ENCODE results near the gene CRYBG3. TPM values are rescaled to one million over a fixed set of nuclear protein-coding genes. Genes with fewer than 3 reads are reported as not detected.

Gene CRYBG3
- 10.5 and 13.1 TPM in 2 replicates for total RNA-seq

GRCh38 chr3:97821774-97822358 lies at the start of gene CRYBG3:
TSS of gene CRYBG3 (plus strand) at chr3:97822011. CDS start at chr3:97822207, 196 bp downstream.
- Histone ChIP-seq H3K36me3 (ENCODE audit: control insufficient read depth, insufficient read depth, low read length) (no peaks in the 10 kb centered on the region), H3K27me3 (ENCODE audit: control insufficient read depth, insufficient read depth, low read length) (no peaks in the 10 kb centered on the region), H3K4me3 (ENCODE audit: low read depth, low read length) (peak within 1 kb of the TSS; percentile 65)
- DNase-seq (ENCODE audit: low read depth) = peak; percentile 38
- peak; percentile 49 for TF ChIP-seq CTCF (IDR thresholded peaks at IDR 0.05; ENCODE audit: insufficient read depth, low read length, poor library complexity, severe bottlenecking)

GRCh38 chr3:97772926-97773325 lies 48.9 kb upstream of the CRYBG3 start:
- Histone ChIP-seq H3K36me3 (ENCODE audit: control insufficient read depth, insufficient read depth, low read length) (no peaks in the 10 kb centered on the region), H3K4me3 (ENCODE audit: low read depth, low read length) (no peak overlapping the region), H3K27me3 (ENCODE audit: control insufficient read depth, insufficient read depth, low read length) (no peaks in the 10 kb centered on the region)
- TF ChIP-seq CTCF (IDR thresholded peaks at IDR 0.05; ENCODE audit: insufficient read depth, low read length, poor library complexity, severe bottlenecking) = no peak
- DNase-seq (ENCODE audit: low read depth) = no peak

GRCh38 chr3:97778152-97778551 lies 43.7 kb upstream of the CRYBG3 start:
- no peak for TF ChIP-seq CTCF (IDR thresholded peaks at IDR 0.05; ENCODE audit: insufficient read depth, low read length, poor library complexity, severe bottlenecking)
- Histone ChIP-seq H3K27me3 (ENCODE audit: control insufficient read depth, insufficient read depth, low read length) (no peaks in the 10 kb centered on the region), H3K36me3 (ENCODE audit: control insufficient read depth, insufficient read depth, low read length) (no peaks in the 10 kb centered on the region), H3K4me3 (ENCODE audit: low read depth, low read length) (no peak overlapping the region)
- DNase-seq (ENCODE audit: low read depth) = no peak

- H3K36me3 ChIP-seq (ENCODE audit: control insufficient read depth, insufficient read depth, low read length) = no peaks in the 10 kb centered on the region
- H3K27me3 ChIP-seq (ENCODE audit: control insufficient read depth, insufficient read depth, low read length) = no peaks in the 10 kb centered on the region
- H3K4me3 ChIP-seq (ENCODE audit: low read depth, low read length) = no peak overlapping the region
- TF ChIP-seq CTCF (IDR thresholded peaks at IDR 0.05; ENCODE audit: insufficient read depth, low read length, poor library complexity, severe bottlenecking) = peak; percentile 70
- DNase-seq (ENCODE audit: low read depth) = peak; percentile 14
These were observed 28.3 kb upstream of the CRYBG3 start for GRCh38 chr3:97793420-97794019.

GRCh38 chr3:97795951-97796350 lies 25.9 kb upstream of the CRYBG3 start:
- no peaks in the 10 kb centered on the region for H3K36me3 ChIP-seq (ENCODE audit: control insufficient read depth, insufficient read depth, low read length)
- H3K4me3 ChIP-seq (ENCODE audit: low read depth, low read length) = no peak overlapping the region
- DNase-seq (ENCODE audit: low read depth) = no peak
- H3K27me3 ChIP-seq (ENCODE audit: control insufficient read depth, insufficient read depth, low read length) = no peaks in the 10 kb centered on the region
- no peak for TF ChIP-seq CTCF (IDR thresholded peaks at IDR 0.05; ENCODE audit: insufficient read depth, low read length, poor library complexity, severe bottlenecking)

- Histone ChIP-seq H3K27me3 (ENCODE audit: control insufficient read depth, insufficient read depth, low read length) (no peaks in the 10 kb centered on the region), H3K36me3 (ENCODE audit: control insufficient read depth, insufficient read depth, low read length) (no peaks in the 10 kb centered on the region), H3K4me3 (ENCODE audit: low read depth, low read length) (no peak overlapping the region)
- no peak for TF ChIP-seq CTCF (IDR thresholded peaks at IDR 0.05; ENCODE audit: insufficient read depth, low read length, poor library complexity, severe bottlenecking)
- no peak for DNase-seq (ENCODE audit: low read depth)
These were observed 17.3 kb upstream of the CRYBG3 start for GRCh38 chr3:97804471-97804870.
